Endodermal cell (in vitro differentiated cells): ENCODE results near the gene CNNM1. TPM values are rescaled to one million over a fixed set of nuclear protein-coding genes. Genes with fewer than 3 reads are reported as not detected.

Experiments
- DNase-seq: peaks from one replicate; pipeline ENCODE4 v3.0.0-alpha.2; 2017
- H3K27ac ChIP-seq: 2 replicates; pipeline ENCODE4 v1.5.1; 2013; ENCODE audit warnings: mild to moderate bottlenecking, low read depth, low read length, moderate library complexity
- H3K27me3 ChIP-seq: 2 replicates; pipeline ENCODE4 v1.6.1; 2013; ENCODE audit warnings: mild to moderate bottlenecking, low read length, moderate library complexity; ENCODE audit not compliant: insufficient read depth, control insufficient read depth, poor library complexity, severe bottlenecking
- H3K36me3 ChIP-seq: 2 replicates; pipeline ENCODE4 v1.7.0; 2013; ENCODE audit warnings: mild to moderate bottlenecking, low read length, moderate library complexity; ENCODE audit not compliant: control insufficient read depth, insufficient read depth
- H3K4me1 ChIP-seq: one replicate; pipeline ENCODE4 v1.7.0; 2013; ENCODE audit warnings: low read length; ENCODE audit not compliant: control insufficient read depth, insufficient read depth
- H3K4me3 ChIP-seq: 2 replicates; pipeline ENCODE4 v1.5.1; 2013; ENCODE audit warnings: mild to moderate bottlenecking, low read length, moderate library complexity
- H3K9ac ChIP-seq: 2 replicates; pipeline ENCODE4 v1.6.1; 2013; ENCODE audit warnings: mild to moderate bottlenecking, low read length, moderate library complexity; ENCODE audit not compliant: poor library complexity, severe bottlenecking; ENCODE audit errors: extremely low read depth
- H3K9me3 ChIP-seq: 2 replicates; pipeline ENCODE4 v1.6.1; 2013; ENCODE audit warnings: mild to moderate bottlenecking, low read length, moderate library complexity; ENCODE audit not compliant: control insufficient read depth
- H3K27ac Mint-ChIP-seq: 2 replicates; pipeline ENCODE4 v1.8.0; 2020; ENCODE audit warnings: mixed read lengths
- H3K27me3 Mint-ChIP-seq: 2 replicates; pipeline ENCODE4 v1.8.0; 2021; ENCODE audit warnings: mild to moderate bottlenecking, mixed read lengths; ENCODE audit not compliant: insufficient read depth
- H3K36me3 Mint-ChIP-seq: 2 replicates; pipeline ENCODE4 v1.8.0; 2020; ENCODE audit warnings: low read depth, mixed read lengths
- H3K4me1 Mint-ChIP-seq: 2 replicates; pipeline ENCODE4 v1.8.0; 2020; ENCODE audit warnings: mixed read lengths
- H3K4me3 Mint-ChIP-seq: 2 replicates; pipeline ENCODE4 v1.8.0; 2020; ENCODE audit warnings: mild to moderate bottlenecking, moderate library complexity, mixed read lengths
- H3K9me3 Mint-ChIP-seq: 2 replicates; pipeline ENCODE4 v1.8.0; 2020; ENCODE audit warnings: mild to moderate bottlenecking, mixed read lengths
- WGBS, 2 experiments: methylation state at CpG; one replicate each; pipeline versions ENCODE4 v1.1.5 to v1.1.7; 2013; ENCODE audit warnings: missing lambda C conversion rate in 2 of 2, mixed read lengths in 1 of 2; ENCODE audit not compliant: insufficient coverage in 1 of 2, insufficient read length in 1 of 2; 5-methylcytosine and 5-hydroxymethylcytosine counted together
- total RNA-seq, 2 donors: library from RNA; stranded (reverse); fragmentation: NEBNext Ultra II Directional in 1 of 2; extraction: Animal tissue kit (Norgen Biotek cat#: 25700) in 1 of 2; gene quantifications; 2 replicates in 1 of 2; 3 replicates in 1 of 2; pipeline ENCODE4 v1.2.1, GENCODE V29; 2021
- TF ChIP-seq, protein P1 (sequence below): fragments of 200-600 bp; sonication (generic); conservative IDR thresholded peaks from 2 replicates; pipeline ENCODE4 v1.5.0; 2021; ENCODE audit warnings: antibody characterized with exemption, mild to moderate bottlenecking

CNNM1 gene
- total RNA-seq, 2 donors from 2014 or later = 2.8 to 3.8 TPM

- Mint-ChIP-seq H3K27me3 (peaks cover 28% of the 10 kb centered on the region), H3K4me1 (peaks cover 45% of the 10 kb centered on the region), H3K9me3 (no peaks in the 10 kb centered on the region), H3K36me3 (peaks cover 13% of the 10 kb centered on the region), H3K4me3 (no peak overlapping the region), H3K27ac (no peak overlapping the region)
- TF ChIP-seq, protein P1, sequence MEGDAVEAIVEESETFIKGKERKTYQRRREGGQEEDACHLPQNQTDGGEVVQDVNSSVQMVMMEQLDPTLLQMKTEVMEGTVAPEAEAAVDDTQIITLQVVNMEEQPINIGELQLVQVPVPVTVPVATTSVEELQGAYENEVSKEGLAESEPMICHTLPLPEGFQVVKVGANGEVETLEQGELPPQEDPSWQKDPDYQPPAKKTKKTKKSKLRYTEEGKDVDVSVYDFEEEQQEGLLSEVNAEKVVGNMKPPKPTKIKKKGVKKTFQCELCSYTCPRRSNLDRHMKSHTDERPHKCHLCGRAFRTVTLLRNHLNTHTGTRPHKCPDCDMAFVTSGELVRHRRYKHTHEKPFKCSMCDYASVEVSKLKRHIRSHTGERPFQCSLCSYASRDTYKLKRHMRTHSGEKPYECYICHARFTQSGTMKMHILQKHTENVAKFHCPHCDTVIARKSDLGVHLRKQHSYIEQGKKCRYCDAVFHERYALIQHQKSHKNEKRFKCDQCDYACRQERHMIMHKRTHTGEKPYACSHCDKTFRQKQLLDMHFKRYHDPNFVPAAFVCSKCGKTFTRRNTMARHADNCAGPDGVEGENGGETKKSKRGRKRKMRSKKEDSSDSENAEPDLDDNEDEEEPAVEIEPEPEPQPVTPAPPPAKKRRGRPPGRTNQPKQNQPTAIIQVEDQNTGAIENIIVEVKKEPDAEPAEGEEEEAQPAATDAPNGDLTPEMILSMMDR = peak; percentile 48
- 81 to 90% methylated on average over 2 to 5 of the region's 5 CpGs for WGBS, 2 experiments
- no peak overlapping the region for H3K9ac ChIP-seq
- H3K27me3 ChIP-seq = peaks cover 8% of the 10 kb centered on the region
- no peak for DNase-seq
- H3K4me1 ChIP-seq = peaks cover 28% of the 10 kb centered on the region
- H3K27ac ChIP-seq = no peak overlapping the region
- H3K36me3 ChIP-seq = peaks cover 43% of the 10 kb centered on the region
- H3K9me3 ChIP-seq = peaks cover 5% of the 10 kb centered on the region
- H3K4me3 ChIP-seq = no peak overlapping the region
Observed at GRCh38 chr10:99360934-99361333, 31.8 kb downstream of the CNNM1 start.

GRCh38 chr10:99364125-99364524, 35.0 kb downstream of the CNNM1 start:
- peaks cover 5% of the 10 kb centered on the region for H3K9me3 ChIP-seq
- peaks cover 13% of the 10 kb centered on the region for H3K4me1 ChIP-seq
- H3K4me1 Mint-ChIP-seq = peaks cover 35% of the 10 kb centered on the region
- H3K27me3 Mint-ChIP-seq = peaks cover 52% of the 10 kb centered on the region
- H3K9me3 Mint-ChIP-seq = no peaks in the 10 kb centered on the region
- no peak for DNase-seq
- peaks cover 43% of the 10 kb centered on the region for H3K36me3 ChIP-seq
- peaks cover 8% of the 10 kb centered on the region for H3K27me3 ChIP-seq
- H3K36me3 Mint-ChIP-seq = peaks cover 15% of the 10 kb centered on the region
- no peak overlapping the region for H3K27ac ChIP-seq
- no peak overlapping the region for H3K4me3 Mint-ChIP-seq
- TF ChIP-seq, protein P1 = no peak
- H3K9ac ChIP-seq = no peak overlapping the region
- no peak overlapping the region for H3K4me3 ChIP-seq
- 97 to 100% methylated on average over 3 to 4 of the region's 4 CpGs for WGBS, 2 experiments
- H3K27ac Mint-ChIP-seq = no peak overlapping the region

DNA sequence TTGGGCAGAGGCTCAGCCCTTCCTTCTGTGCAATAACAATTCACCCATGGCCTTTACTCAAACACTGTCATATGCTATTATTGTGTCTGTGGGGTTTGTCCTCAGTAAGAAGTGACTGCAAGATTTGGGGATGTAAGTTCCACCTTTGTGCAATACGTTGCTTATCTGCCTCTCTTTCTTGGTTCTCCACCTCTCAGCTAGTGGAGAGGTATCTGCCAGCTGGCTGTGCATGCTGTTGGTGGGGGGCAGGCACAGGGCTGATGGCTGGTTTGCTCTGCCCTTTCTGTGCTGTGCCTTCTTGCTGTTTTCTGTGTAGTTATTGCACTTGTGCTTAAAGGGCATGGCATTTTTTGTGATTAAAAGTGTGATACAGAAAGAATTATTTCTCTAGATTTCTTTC, 36.2 kb downstream of the CNNM1 start:
- H3K9ac ChIP-seq = no peak overlapping the region
- H3K27ac ChIP-seq = no peak overlapping the region
- H3K27me3 ChIP-seq = peaks cover 8% of the 10 kb centered on the region
- H3K27ac Mint-ChIP-seq = no peak overlapping the region
- peaks cover 43% of the 10 kb centered on the region for H3K36me3 ChIP-seq
- no peaks in the 10 kb centered on the region for H3K9me3 Mint-ChIP-seq
- TF ChIP-seq, protein P1 = no peak
- H3K36me3 Mint-ChIP-seq = peaks cover 15% of the 10 kb centered on the region
- peaks cover 11% of the 10 kb centered on the region for H3K4me1 ChIP-seq
- H3K4me3 ChIP-seq = no peak overlapping the region
- no peak overlapping the region for H3K4me3 Mint-ChIP-seq
- no peak for DNase-seq
- WGBS, 2 experiments = 85% methylated on average over 1 of the region's 1 CpG; no CpG with 5 or more reads in 1 of the 2 experiments
- peaks cover 55% of the 10 kb centered on the region for H3K27me3 Mint-ChIP-seq
- peaks cover 5% of the 10 kb centered on the region for H3K9me3 ChIP-seq
- H3K4me1 Mint-ChIP-seq = peaks cover 35% of the 10 kb centered on the region
